ENCODE results near the gene AIFM2. TPM values are rescaled to one million over a fixed set of nuclear protein-coding genes. Genes with fewer than 3 reads are reported as not detected.

The AIFM2 gene
- total and polyA plus RNA-seq, 2 of the 13 experiments (the other 11 are each of a cell fraction or from before 2014, with no cell fraction given): 20.3 to 29.5 TPM

- TF ChIP-seq DBP (CRISPR knock-in tag; IDR thresholded peaks at IDR 0.05; ENCODE audit: not compliant biosample characterization) (no peak), MIER3 (CRISPR knock-in tag; IDR thresholded peaks at IDR 0.05; ENCODE audit: borderline replicate concordance) (peak; percentile 77; the same call in 1 of the 2 replicates), CREB1 (IDR thresholded peaks at IDR 0.05) (no peak), CREB1 (CRISPR knock-in tag; IDR thresholded peaks at IDR 0.05) (0 out of 2 replicates have a peak, but pooled peaks have one; percentile 63), ZNF839 (CRISPR knock-in tag; IDR thresholded peaks at IDR 0.05; ENCODE audit: borderline replicate concordance) (no peak), TCF12 (IDR thresholded peaks at IDR 0.05) (no peak), TCF12 (CRISPR knock-in tag; IDR thresholded peaks at IDR 0.05) (0 out of 2 replicates have a peak, but pooled peaks have one; percentile 27), ZNF670 (CRISPR knock-in tag; IDR thresholded peaks at IDR 0.05; ENCODE audit: borderline replicate concordance) (no peak), POLR2A (IDR thresholded peaks at IDR 0.05; ENCODE audit: insufficient read depth in 1 of 2, low read depth in 2 of 2, low read length in 2 of 2) (peak; percentile 46 to 62; a peak in 2 of 4 replicates), ZNF503 (CRISPR knock-in tag; IDR thresholded peaks at IDR 0.05) (peak; percentile 64; the same call in 1 of the 2 replicates), MTA1 (CRISPR knock-in tag; IDR thresholded peaks at IDR 0.05; ENCODE audit: borderline replicate concordance) (no peak), ZNF225 (CRISPR knock-in tag; IDR thresholded peaks at IDR 0.05) (no peak), ZNF362 (CRISPR knock-in tag; IDR thresholded peaks at IDR 0.05; ENCODE audit: borderline replicate concordance) (peak; percentile 87), NFIB (CRISPR knock-in tag; IDR thresholded peaks at IDR 0.05; ENCODE audit: borderline replicate concordance) (no peak), KDM1A (CRISPR knock-in tag; IDR thresholded peaks at IDR 0.05) (no peak), ZNF687 (CRISPR knock-in tag; IDR thresholded peaks at IDR 0.05) (no peak), HOMEZ (CRISPR knock-in tag; IDR thresholded peaks at IDR 0.05; ENCODE audit: low read depth) (0 out of 2 replicates have a peak, but pooled peaks have one; percentile 40), ZFP1 (CRISPR knock-in tag; IDR thresholded peaks at IDR 0.05) (peak; percentile 55; the same call in 1 of the 2 replicates), ZFP62 (CRISPR knock-in tag; IDR thresholded peaks at IDR 0.05) (no peak), SKI (IDR thresholded peaks at IDR 0.05; ENCODE audit: partially characterized antibody) (peak; percentile 99), TFDP1 (CRISPR knock-in tag; IDR thresholded peaks at IDR 0.05; ENCODE audit: borderline replicate concordance) (no peak)
Measured at GRCh38 chr10:70090951-70091350, 41.7 kb downstream of the AIFM2 start (continued).

Measured in HepG2 (cell line).